ENCODE measurements around the gene PRDM16.

GRCh38 chr1:3116560-3116959 is 47.6 kb downstream of the PRDM16 start:
- TF ChIP-seq POLR2A (IDR thresholded peaks at IDR 0.05), result no peak
- TF ChIP-seq CTCF (IDR thresholded peaks at IDR 0.05), result no peak

Data from uterus (tissue), 2 donors.